RWPE2 (cell line): Measurements from ENCODE around the gene GRIPAP1.

Experiments used
- ATAC-seq: fragments of 200-7000 bp; cut with Tn5 transposase; 3 replicates; pipeline ENCODE4 v1.9.1; 2021; ENCODE audit warnings: low read depth
- DNase-seq: peaks from one replicate; pipeline ENCODE4 v3.0.0-alpha.2; 2020; ENCODE audit warnings: low spot score
- H3K27ac ChIP-seq: fragments of 450-650 bp; 2 replicates; pipeline ENCODE4 v1.5.1; 2017; ENCODE audit warnings: mild to moderate bottlenecking; ENCODE audit not compliant: poor library complexity, severe bottlenecking
- H3K27me3 ChIP-seq: fragments of 250-450 bp; sonication (Bioruptor Pico); 2 replicates; pipeline ENCODE4 v1.5.1; 2021; ENCODE audit warnings: mild to moderate bottlenecking, moderate library complexity; ENCODE audit not compliant: insufficient read depth, poor library complexity, severe bottlenecking
- H3K36me3 ChIP-seq: fragments of 250-450 bp; sonication (Bioruptor Pico); 2 replicates; pipeline ENCODE4 v1.5.1; 2020; ENCODE audit warnings: low read depth, mild to moderate bottlenecking, moderate library complexity
- H3K4me1 ChIP-seq: fragments of 250-450 bp; sonication (Bioruptor Pico); 2 replicates; pipeline ENCODE4 v1.5.1; 2021; ENCODE audit warnings: mild to moderate bottlenecking, moderate library complexity; ENCODE audit not compliant: insufficient read depth, poor library complexity, severe bottlenecking
- H3K4me3 ChIP-seq: fragments of 250-450 bp; sonication (Bioruptor Pico); 2 replicates; pipeline ENCODE4 v1.5.1; 2021; ENCODE audit warnings: mild to moderate bottlenecking, moderate library complexity; ENCODE audit not compliant: severe bottlenecking
- H3K9me3 ChIP-seq: fragments of 250-450 bp; sonication (Bioruptor Pico); 2 replicates; pipeline ENCODE4 v1.5.1; 2021; ENCODE audit warnings: mild to moderate bottlenecking, moderate library complexity; ENCODE audit not compliant: severe bottlenecking
- TF ChIP-seq, protein P1 (sequence below): fragments of 450-650 bp; IDR thresholded peaks from one replicate; pipeline ENCODE4 v1.5.1; 2017; ENCODE audit warnings: mild to moderate bottlenecking, moderate library complexity; ENCODE audit not compliant: poor library complexity, severe bottlenecking

GRIPAP1 gene

DNA sequence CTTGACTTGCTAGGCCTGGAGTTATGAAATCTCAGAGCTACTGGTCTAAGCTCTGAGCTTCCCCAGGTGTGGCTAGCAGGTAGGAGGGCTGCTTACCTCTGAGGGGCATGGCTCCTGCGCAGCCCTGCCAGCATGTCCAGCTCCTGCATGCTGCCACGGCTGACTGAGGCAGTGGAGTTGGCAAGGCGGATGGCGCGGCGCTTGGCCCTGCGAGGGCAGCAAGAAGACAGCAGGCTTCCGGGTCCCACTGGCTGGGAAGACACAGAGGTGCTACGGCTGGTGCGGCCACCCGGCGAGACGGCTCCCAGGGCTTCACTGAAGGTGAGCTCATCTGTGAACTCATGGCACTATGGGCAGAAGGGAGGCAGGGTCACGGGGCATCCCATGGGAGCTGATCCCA lies 36.1 kb downstream of the GRIPAP1 start:
- Histone ChIP-seq H3K36me3 (no peaks in the 10 kb centered on the region), H3K27me3 (no peaks in the 10 kb centered on the region), H3K4me3 (no peak overlapping the region), H3K9me3 (no peaks in the 10 kb centered on the region), H3K4me1 (no peaks in the 10 kb centered on the region), H3K27ac (no peak overlapping the region)
- ATAC-seq: no peak
- TF ChIP-seq, protein P1, sequence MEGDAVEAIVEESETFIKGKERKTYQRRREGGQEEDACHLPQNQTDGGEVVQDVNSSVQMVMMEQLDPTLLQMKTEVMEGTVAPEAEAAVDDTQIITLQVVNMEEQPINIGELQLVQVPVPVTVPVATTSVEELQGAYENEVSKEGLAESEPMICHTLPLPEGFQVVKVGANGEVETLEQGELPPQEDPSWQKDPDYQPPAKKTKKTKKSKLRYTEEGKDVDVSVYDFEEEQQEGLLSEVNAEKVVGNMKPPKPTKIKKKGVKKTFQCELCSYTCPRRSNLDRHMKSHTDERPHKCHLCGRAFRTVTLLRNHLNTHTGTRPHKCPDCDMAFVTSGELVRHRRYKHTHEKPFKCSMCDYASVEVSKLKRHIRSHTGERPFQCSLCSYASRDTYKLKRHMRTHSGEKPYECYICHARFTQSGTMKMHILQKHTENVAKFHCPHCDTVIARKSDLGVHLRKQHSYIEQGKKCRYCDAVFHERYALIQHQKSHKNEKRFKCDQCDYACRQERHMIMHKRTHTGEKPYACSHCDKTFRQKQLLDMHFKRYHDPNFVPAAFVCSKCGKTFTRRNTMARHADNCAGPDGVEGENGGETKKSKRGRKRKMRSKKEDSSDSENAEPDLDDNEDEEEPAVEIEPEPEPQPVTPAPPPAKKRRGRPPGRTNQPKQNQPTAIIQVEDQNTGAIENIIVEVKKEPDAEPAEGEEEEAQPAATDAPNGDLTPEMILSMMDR: no peak
- no peak for DNase-seq

DNA sequence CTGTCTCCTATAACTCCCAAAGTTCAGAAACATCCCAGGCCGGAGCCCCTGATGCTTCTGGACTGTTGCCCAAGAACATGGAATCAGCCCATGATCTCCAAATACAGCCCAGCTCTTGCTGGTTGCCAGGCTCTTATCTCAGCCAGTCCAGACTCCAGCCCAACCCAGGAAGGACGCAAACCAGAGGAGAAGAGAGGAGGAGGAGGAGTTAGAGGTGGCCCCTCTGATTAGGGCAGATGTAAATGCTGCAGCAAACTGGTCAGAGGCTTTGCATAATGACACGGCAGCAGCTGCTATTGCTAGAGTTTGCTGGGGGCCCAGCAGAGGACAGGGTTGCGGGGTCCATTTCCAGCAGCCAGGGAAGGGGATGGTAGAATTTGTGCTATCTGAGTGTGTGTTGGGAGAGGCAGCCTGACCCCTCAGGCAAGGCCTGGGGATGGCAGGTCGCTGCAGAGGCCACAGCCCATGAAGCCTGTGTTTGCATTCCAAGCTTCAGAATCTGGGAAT lies 40.4 kb downstream of the GRIPAP1 start:
- TF ChIP-seq, protein P1: no peak
- Histone ChIP-seq H3K4me3 (no peak overlapping the region), H3K36me3 (no peaks in the 10 kb centered on the region), H3K9me3 (no peaks in the 10 kb centered on the region), H3K4me1 (no peaks in the 10 kb centered on the region), H3K27me3 (no peaks in the 10 kb centered on the region), H3K27ac (no peak overlapping the region)
- DNase-seq (no peak), ATAC-seq (no peak)

DNA sequence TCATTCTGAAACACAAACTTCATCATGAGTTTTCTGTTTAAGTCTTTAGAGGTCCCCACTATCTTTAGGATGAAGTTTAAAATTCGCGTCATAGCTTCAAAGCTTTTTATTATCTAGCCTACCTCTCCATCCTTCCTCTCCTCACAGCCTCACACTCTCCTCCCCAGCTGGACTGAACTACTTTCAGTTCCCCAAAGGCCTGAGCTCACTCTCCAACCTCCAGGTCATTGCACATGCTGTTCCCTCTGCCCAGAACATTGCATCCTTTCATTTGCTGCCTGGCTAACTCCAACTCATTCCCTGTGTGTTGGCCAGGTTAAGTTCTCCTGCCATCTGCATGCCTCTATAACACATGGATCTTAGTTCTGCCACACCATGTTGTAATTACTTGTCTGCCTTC lies 41.8 kb downstream of the GRIPAP1 start:
- ATAC-seq (no peak), DNase-seq (no peak)
- peaks cover 7% of the 10 kb centered on the region; the same call in 1 of the 2 replicates for H3K36me3 ChIP-seq
- no peaks in the 10 kb centered on the region for H3K4me1 ChIP-seq
- no peak overlapping the region for H3K4me3 ChIP-seq
- no peak overlapping the region for H3K27ac ChIP-seq
- no peaks in the 10 kb centered on the region for H3K9me3 ChIP-seq
- TF ChIP-seq, protein P1: no peak
- no peaks in the 10 kb centered on the region for H3K27me3 ChIP-seq

GRCh38 chrX:48958635-48959094 lies 43.4 kb downstream of the GRIPAP1 start:
- Histone ChIP-seq H3K9me3 (no peaks in the 10 kb centered on the region), H3K36me3 (peaks cover 10% of the 10 kb centered on the region; the same call in 1 of the 2 replicates), H3K4me1 (no peaks in the 10 kb centered on the region), H3K27ac (peak overlapping the region; percentile 78), H3K27me3 (no peaks in the 10 kb centered on the region), H3K4me3 (peak overlapping the region; percentile 50)
- DNase-seq (no peak), ATAC-seq (0 out of 3 replicates have a peak, but pooled peaks have one; percentile 6)
- TF ChIP-seq, protein P1: no peak

GRCh38 chrX:48957827-48958634 lies 44.0 kb downstream of the GRIPAP1 start:
- DNase-seq (peak; percentile 92), ATAC-seq (peak; percentile 87)
- Histone ChIP-seq H3K4me1 (no peaks in the 10 kb centered on the region), H3K36me3 (peaks cover 10% of the 10 kb centered on the region; the same call in 1 of the 2 replicates), H3K4me3 (peak overlapping the region; percentile 50), H3K27ac (peak overlapping the region; percentile 78), H3K27me3 (no peaks in the 10 kb centered on the region), H3K9me3 (no peaks in the 10 kb centered on the region)
- TF ChIP-seq, protein P1: no peak
